Astrocyte of the hippocampus (primary cell): ENCODE data around the gene TRIM46.

Source experiments
- DNase-seq: peaks from one replicate; pipeline ENCODE4 v3.0.0; 2011; ENCODE audit warnings: low read depth, low spot score

Gene TRIM46

GRCh38 chr1:155171836-155172731 lies 1.6 kb upstream of the TRIM46 start:
- no peak for DNase-seq

GRCh38 chr1:155172732-155173477 lies 744 bp upstream of the TRIM46 start, which contains the start of gene KRTCAP2:
Gene KRTCAP2 (minus strand): TSS chr1:155173304. CDS start chr1:155173224, 80 bp downstream.
- peak; percentile 98 for DNase-seq

GRCh38 chr1:155174324-155175280 lies 953 bp downstream of the TRIM46 start:
- peak; percentile 74 for DNase-seq

GRCh38 chr1:155175281-155175926 lies 1.8 kb downstream of the TRIM46 start:
- DNase-seq = no peak

GRCh38 chr1:155175927-155176371 lies 2.3 kb downstream of the TRIM46 start:
- peak; percentile 24 for DNase-seq

- DNase-seq = peak; percentile 88
These were observed 3.0 kb downstream of the TRIM46 start for GRCh38 chr1:155176544-155177071.

GRCh38 chr1:155177192-155177917 lies 3.7 kb downstream of the TRIM46 start:
- no peak for DNase-seq

- DNase-seq = no peak
These were observed 4.3 kb downstream of the TRIM46 start for GRCh38 chr1:155177918-155178281.

GRCh38 chr1:155178441-155179111 lies 4.9 kb downstream of the TRIM46 start:
- DNase-seq = no peak

GRCh38 chr1:155179112-155180031 lies 5.7 kb downstream of the TRIM46 start:
- no peak for DNase-seq

GRCh38 chr1:155181371-155182051 lies 7.9 kb downstream of the TRIM46 start:
- no peak for DNase-seq

- no peak for DNase-seq
These were observed 8.5 kb downstream of the TRIM46 start for GRCh38 chr1:155182052-155182550.

- DNase-seq = no peak
These were observed 10.1 kb downstream of the TRIM46 start for GRCh38 chr1:155183775-155184221.

GRCh38 chr1:155184351-155184811 lies 10.7 kb downstream of the TRIM46 start:
- DNase-seq = peak; percentile 5

- peak; percentile 5 for DNase-seq
These were observed 11.5 kb downstream of the TRIM46 start for GRCh38 chr1:155184835-155185782.

GRCh38 chr1:155185783-155186066 lies 12.1 kb downstream of the TRIM46 start:
- no peak for DNase-seq
